ENCODE data around the gene PAPPA2. TPM values are rescaled to one million over a fixed set of nuclear protein-coding genes. Genes with fewer than 3 reads are reported as not detected.

The PAPPA2 gene
- total RNA-seq, 3 donors from 2014 or later (not counting 1 experiment from before 2014, with no cell fraction given): 0.48 TPM; not detected in 2

- DNase-seq: no peak
- WGBS (ENCODE audit: insufficient coverage): 40% methylated on average over 2 of the region's 3 CpGs
- Mint-ChIP-seq H3K9me3 (peaks cover 3 to 10% of the 10 kb centered on the region in 2 donors), H3K27me3 (ENCODE audit: low read depth in 2 of 2) (no peaks in the 10 kb centered on the region), H3K4me3 (no peak overlapping the region), H3K27ac (no peak overlapping the region), H3K36me3 (no peaks in the 10 kb centered on the region), H3K4me1 (no peaks in the 10 kb centered on the region)
- Histone ChIP-seq H3K4me1 (ENCODE audit: control insufficient read depth, insufficient read depth, low read length) (no peaks in the 10 kb centered on the region), H3K27ac (ENCODE audit: low read length) (no peak overlapping the region), H3K9me3 (ENCODE audit: control insufficient read depth, insufficient read depth, low read length) (no peaks in the 10 kb centered on the region), H3K36me3 (ENCODE audit: control insufficient read depth, insufficient read depth, low read length) (no peaks in the 10 kb centered on the region), H3K27me3 (ENCODE audit: control insufficient read depth, insufficient read depth, low read length) (no peaks in the 10 kb centered on the region), H3K4me3 (ENCODE audit: low read length) (no peak overlapping the region)
- ATAC-seq: no peak
- TF ChIP-seq CTCF (IDR thresholded peaks at IDR 0.05): no peak
- intact Hi-C loops (cut with micrococcal nuclease): no loop called here
Observed at GRCh38 chr1:176609556-176610408, 146.8 kb downstream of the PAPPA2 start.

- no peaks in the 10 kb centered on the region for H3K4me1 Mint-ChIP-seq
- H3K9me3 Mint-ChIP-seq: peaks cover 3 to 10% of the 10 kb centered on the region in 2 donors
- no peaks in the 10 kb centered on the region for H3K36me3 Mint-ChIP-seq
- Histone ChIP-seq H3K27ac (ENCODE audit: low read length) (no peak overlapping the region), H3K4me1 (ENCODE audit: control insufficient read depth, insufficient read depth, low read length) (no peaks in the 10 kb centered on the region), H3K9me3 (ENCODE audit: control insufficient read depth, insufficient read depth, low read length) (no peaks in the 10 kb centered on the region), H3K27me3 (ENCODE audit: control insufficient read depth, insufficient read depth, low read length) (no peaks in the 10 kb centered on the region), H3K36me3 (ENCODE audit: control insufficient read depth, insufficient read depth, low read length) (no peaks in the 10 kb centered on the region), H3K4me3 (ENCODE audit: low read length) (no peak overlapping the region)
- intact Hi-C loops (cut with micrococcal nuclease): no loop called here
- no peak for TF ChIP-seq CTCF (IDR thresholded peaks at IDR 0.05)
- H3K4me3 Mint-ChIP-seq: no peak overlapping the region
- H3K27me3 Mint-ChIP-seq (ENCODE audit: low read depth in 2 of 2): no peaks in the 10 kb centered on the region
- DNase-seq: no peak
- ATAC-seq: no peak
- 55% methylated on average over 4 of the region's 4 CpGs for WGBS (ENCODE audit: insufficient coverage)
- H3K27ac Mint-ChIP-seq: no peak overlapping the region
Observed at GRCh38 chr1:176612791-176613190, 149.8 kb downstream of the PAPPA2 start.

GRCh38 chr1:176617881-176618280, 154.9 kb downstream of the PAPPA2 start:
- Mint-ChIP-seq H3K9me3 (peaks cover 0 to 7% of the 10 kb centered on the region in 2 donors), H3K4me3 (no peak overlapping the region), H3K4me1 (no peaks in the 10 kb centered on the region), H3K27me3 (ENCODE audit: low read depth in 2 of 2) (no peaks in the 10 kb centered on the region), H3K27ac (no peak overlapping the region), H3K36me3 (no peaks in the 10 kb centered on the region)
- H3K27me3 ChIP-seq (ENCODE audit: control insufficient read depth, insufficient read depth, low read length): no peaks in the 10 kb centered on the region
- H3K36me3 ChIP-seq (ENCODE audit: control insufficient read depth, insufficient read depth, low read length): no peaks in the 10 kb centered on the region
- ATAC-seq: no peak
- no peak for DNase-seq
- no peaks in the 10 kb centered on the region for H3K9me3 ChIP-seq (ENCODE audit: control insufficient read depth, insufficient read depth, low read length)
- H3K27ac ChIP-seq (ENCODE audit: low read length): no peak overlapping the region
- H3K4me1 ChIP-seq (ENCODE audit: control insufficient read depth, insufficient read depth, low read length): no peaks in the 10 kb centered on the region
- no peak overlapping the region for H3K4me3 ChIP-seq (ENCODE audit: low read length)
- intact Hi-C loops (cut with micrococcal nuclease): no loop called here
- no peak for TF ChIP-seq CTCF (IDR thresholded peaks at IDR 0.05)

- no peaks in the 10 kb centered on the region for H3K36me3 ChIP-seq (ENCODE audit: control insufficient read depth, insufficient read depth, low read length)
- no peak overlapping the region for H3K4me3 Mint-ChIP-seq
- intact Hi-C loops (cut with micrococcal nuclease): no loop called here
- H3K9me3 ChIP-seq (ENCODE audit: control insufficient read depth, insufficient read depth, low read length): no peaks in the 10 kb centered on the region
- no peaks in the 10 kb centered on the region for H3K27me3 ChIP-seq (ENCODE audit: control insufficient read depth, insufficient read depth, low read length)
- H3K27ac Mint-ChIP-seq: no peak overlapping the region
- DNase-seq (no peak), ATAC-seq (no peak)
- no peak for TF ChIP-seq CTCF (IDR thresholded peaks at IDR 0.05)
- no peak overlapping the region for H3K4me3 ChIP-seq (ENCODE audit: low read length)
- H3K4me1 ChIP-seq (ENCODE audit: control insufficient read depth, insufficient read depth, low read length): no peaks in the 10 kb centered on the region
- WGBS (ENCODE audit: insufficient coverage): 81% methylated on average over 1 of the region's 1 CpG
- H3K9me3 Mint-ChIP-seq: peaks cover 3 to 6% of the 10 kb centered on the region in 2 donors
- H3K27ac ChIP-seq (ENCODE audit: low read length): no peak overlapping the region
- no peaks in the 10 kb centered on the region for H3K4me1 Mint-ChIP-seq
- no peaks in the 10 kb centered on the region for H3K27me3 Mint-ChIP-seq (ENCODE audit: low read depth in 2 of 2)
- no peaks in the 10 kb centered on the region for H3K36me3 Mint-ChIP-seq
Observed at GRCh38 chr1:176619261-176619660, 156.3 kb downstream of the PAPPA2 start.

Data from natural killer cell (primary cell).